ENCODE data around the gene COLEC12.

- TF ChIP-seq CTCF (IDR thresholded peaks at IDR 0.05; ENCODE audit: insufficient read depth, low read length, poor library complexity, severe bottlenecking) (no peak), EZH2phosphoT487 (conservative IDR thresholded peaks at IDR 0.05; ENCODE audit: low read length) (no peak)
These were observed 146.5 kb downstream of the COLEC12 start for GRCh38 chr18:354003-354402.
